K562 (cell line): ENCODE data around the gene APOM.

Experiments
- CTCF ChIP-seq, 3 experiments: IDR thresholded peaks in 2 of 3; conservative IDR thresholded peaks in 1 of 3; 2 replicates each; pipeline ENCODE4 v1.5.1; 2011 to 2012; ENCODE audit warnings: low read length in 3 of 3, mild to moderate bottlenecking in 3 of 3, control low read depth in 2 of 3, improper control_type of control experiment in 1 of 3, inconsistent platforms in 1 of 3, low read depth in 1 of 3, mixed read lengths in 1 of 3, moderate library complexity in 1 of 3; ENCODE audit not compliant: insufficient read depth in 2 of 3
- E2F5 ChIP-seq: sonication (generic); formaldehyde crosslinking; IDR thresholded peaks from 2 replicates; pipeline ENCODE4 v1.8.0; 2022; ENCODE audit warnings: mild to moderate bottlenecking, missing genetic modification reagents
- EP300 ChIP-seq: IDR thresholded peaks from 2 replicates; pipeline ENCODE4 v1.6.1; 2012; ENCODE audit warnings: low read length, improper control_type of control experiment
- GABPA ChIP-seq: fragments of 200-800 bp; sonication (Bioruptor generic); conservative IDR thresholded peaks from 2 replicates; pipeline ENCODE4 v1.6.1; 2016; ENCODE audit warnings: low read depth, missing genetic modification characterization, missing compliant biosample characterization
- GATAD2A ChIP-seq: fragments of 450-650 bp; IDR thresholded peaks from 2 replicates; pipeline ENCODE4 v1.6.1; 2017
- MYNN ChIP-seq, 2 experiments: sonication (generic); formaldehyde crosslinking in 1 of 2; IDR thresholded peaks; 2 replicates each; pipeline versions ENCODE4 v1.5.0 to v1.6.1; 2016 to 2020; ENCODE audit warnings: antibody characterized with exemption in 1 of 2, missing genetic modification reagents in 1 of 2
- NFE2 ChIP-seq: IDR thresholded peaks from 2 replicates; pipeline ENCODE4 v1.6.1; 2014; ENCODE audit warnings: antibody characterized with exemption, low read depth
- NRF1 ChIP-seq, 2 experiments: fragments of 450-650 bp; IDR thresholded peaks in 1 of 2; conservative IDR thresholded peaks in 1 of 2; 2 replicates each; pipeline ENCODE4 v1.6.1; 2014; ENCODE audit warnings: mild to moderate bottlenecking in 2 of 2
- RAD21 ChIP-seq, 2 experiments: fragments of 250-450 bp in 1 of 2; fragments of 450-650 bp in 1 of 2; sonication (Bioruptor Pico) in 1 of 2; formaldehyde crosslinking in 1 of 2; IDR thresholded peaks in 1 of 2; conservative IDR thresholded peaks in 1 of 2; 2 replicates each; pipeline versions ENCODE4 v1.4.0 to v1.8.0; 2020 to 2022; ENCODE audit warnings: mild to moderate bottlenecking in 2 of 2, moderate library complexity in 1 of 2
- RNF2 ChIP-seq: sonication (generic); IDR thresholded peaks from 2 replicates; pipeline ENCODE4 v1.6.1; 2016
- TAF1 ChIP-seq: IDR thresholded peaks from 2 replicates; pipeline ENCODE4 v1.6.1; 2011; ENCODE audit warnings: mild to moderate bottlenecking, low read length, moderate library complexity; ENCODE audit not compliant: insufficient read depth, control insufficient read depth, severe bottlenecking; ENCODE audit errors: extremely low read depth
- TCF15 ChIP-seq: fragments of 250-450 bp; sonication (Bioruptor Pico); IDR thresholded peaks from 2 replicates; pipeline ENCODE4 v1.8.0; 2022; ENCODE audit warnings: moderate library complexity, mild to moderate bottlenecking, inconsistent platforms
- USF2 ChIP-seq: sonication (generic); formaldehyde crosslinking; IDR thresholded peaks from 2 replicates; pipeline ENCODE4 v1.5.0; 2020; ENCODE audit warnings: missing genetic modification reagents

GRCh38 chr6:31659649-31660380 is 4.1 kb downstream of the APOM start:
- TF ChIP-seq CTCF (IDR thresholded peaks at IDR 0.05 in 2 of 3, conservative IDR thresholded peaks at IDR 0.05 in 1 of 3; ENCODE audit: insufficient read depth in 2 of 3, low read depth in 1 of 3, low read length in 3 of 3) (no peak; a peak in 2 of 6 replicates), E2F5 (CRISPR knock-in tag) (no peak), GATAD2A (no peak), TAF1 (peak; percentile 19), GABPA (tag) (no peak), MYNN (IDR thresholded peaks at IDR 0.05) (no peak; the same call in 1 of the 2 replicates), MYNN (CRISPR knock-in tag; IDR thresholded peaks at IDR 0.05) (no peak), NRF1 (conservative IDR thresholded peaks at IDR 0.05 in 1 of 2, IDR thresholded peaks at IDR 0.05 in 1 of 2) (no peak), RAD21 (CRISPR knock-in tag; conservative IDR thresholded peaks at IDR 0.05 in 1 of 2, IDR thresholded peaks at IDR 0.05 in 1 of 2) (no peak), TCF15 (CRISPR knock-in tag) (peak; percentile 84), EP300 (no peak), RNF2 (no peak), NFE2 (no peak), USF2 (CRISPR knock-in tag) (no peak)
